ENCODE data around the gene COA3.

The COA3 gene, protein sequence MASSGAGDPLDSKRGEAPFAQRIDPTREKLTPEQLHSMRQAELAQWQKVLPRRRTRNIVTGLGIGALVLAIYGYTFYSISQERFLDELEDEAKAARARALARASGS

DNA sequence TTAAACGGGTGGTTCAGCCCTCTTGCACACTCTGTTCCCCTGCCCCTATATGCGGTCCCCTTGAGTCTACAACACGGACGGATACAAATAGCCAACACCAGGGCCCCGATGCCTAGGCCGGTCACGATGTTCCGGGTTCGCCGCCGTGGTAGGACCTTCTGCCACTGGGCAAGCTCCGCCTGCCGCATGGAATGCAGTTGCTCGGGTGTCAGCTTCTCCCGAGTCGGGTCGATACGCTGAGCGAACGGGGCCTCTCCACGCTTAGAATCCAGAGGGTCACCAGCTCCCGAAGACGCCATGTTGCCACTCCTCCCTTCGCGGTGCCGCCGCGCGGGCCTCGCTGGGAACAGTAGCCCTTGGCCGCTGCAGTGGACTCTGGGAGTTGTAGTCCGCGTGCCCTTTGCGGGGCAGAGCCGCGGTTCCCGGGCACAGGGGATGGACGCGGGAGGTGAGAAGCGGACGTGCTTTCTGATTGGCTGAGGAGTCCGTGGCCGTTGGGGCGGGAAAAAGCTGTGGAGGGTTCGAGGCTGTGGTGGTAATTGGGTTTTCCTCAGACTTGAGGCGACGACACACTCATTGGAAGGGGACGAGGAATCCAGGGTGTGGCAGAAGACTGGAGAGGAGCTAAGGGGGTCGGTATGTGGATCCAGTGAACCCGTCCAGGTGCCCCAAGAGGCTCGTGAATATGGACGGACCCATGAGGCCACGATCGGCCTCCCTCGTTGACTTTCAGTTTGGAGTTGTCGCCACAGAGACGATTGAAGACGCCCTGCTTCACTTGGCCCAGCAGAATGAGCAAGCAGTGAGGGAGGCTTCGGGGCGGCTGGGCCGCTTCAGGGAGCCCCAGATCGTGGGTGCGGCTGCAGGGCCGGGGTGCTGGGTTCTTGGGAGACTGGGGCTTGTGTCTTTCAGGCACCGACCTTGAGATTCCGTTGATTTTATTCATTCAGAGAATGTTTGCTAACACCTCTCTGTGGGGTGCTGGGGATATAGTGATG, at the start of gene COA3, which contains the start of gene CNTD1:
TSS of gene COA3 (minus strand) at position 322 of the 998 bp plus-strand sequence. CDS start at position 299, 23 bp downstream.
TSS of gene CNTD1 (plus strand) at position 479 of the 998 bp plus-strand sequence. CDS start at position 686, 207 bp downstream.
- DNase-seq (ENCODE audit: low read depth in 3 of 3) = peak; percentile 40 to 65 (median 60)

DNA sequence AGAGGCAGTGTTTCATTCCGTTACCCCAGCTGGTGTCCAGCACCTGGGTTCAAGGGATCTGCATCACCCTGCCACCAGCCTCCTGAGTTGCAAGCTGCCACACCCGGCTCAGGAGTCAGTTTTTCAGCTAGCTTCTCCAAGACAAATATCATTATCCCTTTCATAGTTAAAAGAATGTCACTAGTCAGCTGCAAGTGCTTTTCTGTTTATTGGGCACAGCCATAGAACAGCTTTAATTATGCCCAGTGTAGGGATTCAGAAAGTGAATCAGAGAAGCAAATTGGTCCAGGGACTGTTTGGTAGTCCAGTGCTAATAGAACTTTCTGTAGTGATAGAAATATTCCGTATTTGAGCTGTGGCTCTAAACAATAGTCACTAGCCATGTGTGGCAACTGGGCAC, 49.6 kb upstream of the COA3 start:
- no peak for DNase-seq (ENCODE audit: low read depth in 3 of 3)

DNA sequence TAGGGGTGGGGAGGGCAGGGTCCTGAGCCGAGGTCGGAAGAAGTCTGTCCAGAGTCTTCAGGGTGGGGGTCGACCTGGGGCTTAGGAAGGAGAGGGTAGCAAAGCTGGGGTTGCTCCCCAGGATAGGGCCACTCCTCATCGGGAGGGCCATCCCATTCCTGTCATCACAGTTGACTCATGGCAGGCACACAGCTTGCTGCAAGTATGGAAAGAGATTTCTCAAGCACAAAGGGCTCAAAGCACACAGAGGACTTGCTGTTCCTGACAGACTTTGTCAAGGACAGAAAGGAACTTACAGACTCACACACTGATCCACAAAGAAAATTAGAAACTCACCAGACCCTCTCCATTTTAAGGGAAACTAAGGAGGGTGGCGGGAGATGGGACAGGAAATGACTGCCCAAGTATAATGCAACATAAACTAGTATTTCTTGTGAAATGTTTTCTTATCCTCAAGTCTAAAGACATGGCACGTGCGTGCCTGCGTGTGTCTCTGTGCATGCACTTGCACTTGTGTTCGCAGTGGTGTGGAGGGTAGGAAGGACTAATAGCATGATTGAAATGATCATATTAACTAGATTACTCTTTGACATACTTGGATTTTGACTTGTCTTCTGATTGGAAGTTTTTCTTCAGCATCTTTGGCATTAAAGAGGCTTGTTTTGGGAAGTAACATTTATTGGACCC, 48.2 kb upstream of the COA3 start:
- DNase-seq (ENCODE audit: low read depth in 3 of 3) = no peak

DNA sequence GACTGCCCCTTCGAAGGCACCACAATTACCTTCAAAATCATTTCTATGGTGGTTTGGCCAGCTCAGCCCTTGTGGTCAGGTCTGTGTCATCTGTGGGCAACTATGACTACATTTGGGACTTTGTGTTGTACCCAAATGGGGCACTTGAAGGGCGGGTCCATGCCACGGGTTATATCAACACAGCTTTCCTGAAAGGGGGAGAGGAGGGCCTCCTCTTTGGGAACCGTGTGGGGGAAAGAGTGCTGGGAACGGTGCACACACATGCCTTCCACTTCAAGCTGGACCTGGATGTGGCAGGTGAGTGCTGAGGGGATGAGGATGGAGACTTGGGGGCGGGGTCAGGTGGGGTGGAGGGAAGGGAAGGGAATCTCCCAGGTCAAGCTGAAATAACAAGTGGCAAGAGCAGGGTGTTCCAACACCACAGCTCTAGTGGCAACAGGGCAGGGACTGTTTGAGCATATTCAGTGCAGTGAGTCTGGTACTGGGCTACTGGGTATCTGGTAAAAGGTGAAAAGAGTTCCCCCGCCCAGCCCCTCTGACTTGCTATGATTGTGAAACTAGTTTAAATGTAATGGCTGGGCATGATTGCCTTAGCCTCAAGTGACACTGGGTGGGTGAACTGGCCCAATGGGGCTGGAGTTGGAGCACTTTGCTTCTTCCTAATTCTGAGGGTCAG, 47.6 kb upstream of the COA3 start:
- DNase-seq (ENCODE audit: low read depth in 3 of 3) = no peak

DNA sequence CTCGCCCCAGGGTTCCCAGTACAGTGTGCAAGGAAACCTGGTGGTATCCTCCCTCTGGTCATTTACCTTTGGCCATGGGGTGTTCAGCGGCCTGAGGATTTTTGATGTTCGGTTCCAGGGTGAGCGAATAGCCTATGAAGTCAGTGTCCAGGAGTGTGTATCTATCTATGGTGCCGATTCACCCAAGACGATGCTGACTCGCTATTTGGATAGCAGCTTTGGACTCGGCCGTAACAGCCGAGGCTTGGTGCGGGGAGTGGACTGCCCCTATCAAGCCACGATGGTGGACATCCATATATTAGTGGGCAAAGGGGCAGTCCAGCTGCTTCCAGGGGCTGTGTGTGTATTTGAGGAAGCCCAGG, 47.0 kb upstream of the COA3 start:
- DNase-seq (ENCODE audit: low read depth in 3 of 3) = no peak

DNA sequence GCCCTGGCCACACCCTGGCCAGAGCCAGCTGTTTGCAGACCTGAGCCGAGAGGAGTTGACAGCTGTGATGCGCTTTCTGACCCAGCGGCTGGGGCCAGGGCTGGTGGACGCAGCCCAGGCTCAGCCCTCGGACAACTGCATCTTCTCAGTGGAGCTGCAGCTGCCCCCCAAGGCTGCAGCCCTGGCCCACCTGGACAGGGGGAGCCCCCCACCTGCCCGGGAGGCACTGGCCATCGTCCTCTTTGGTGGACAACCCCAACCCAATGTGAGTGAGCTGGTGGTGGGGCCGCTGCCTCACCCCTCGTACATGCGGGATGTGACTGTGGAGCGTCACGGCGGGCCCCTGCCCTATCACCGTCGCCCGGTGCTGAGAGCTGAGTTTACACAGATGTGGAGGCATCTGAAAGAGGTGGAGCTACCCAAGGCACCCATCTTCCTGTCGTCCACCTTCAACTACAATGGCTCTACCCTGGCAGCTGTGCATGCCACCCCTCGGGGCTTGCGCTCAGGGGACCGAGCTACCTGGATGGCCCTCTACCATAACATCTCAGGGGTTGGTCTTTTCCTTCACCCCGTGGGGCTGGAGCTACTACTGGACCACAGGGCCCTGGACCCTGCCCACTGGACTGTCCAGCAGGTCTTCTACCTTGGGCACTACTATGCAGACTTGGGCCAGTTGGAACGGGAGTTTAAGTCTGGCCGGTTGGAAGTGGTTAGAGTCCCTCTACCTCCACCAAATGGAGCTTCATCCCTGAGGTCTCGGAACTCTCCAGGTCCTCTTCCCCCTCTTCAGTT, 46.5 kb upstream of the COA3 start:
- DNase-seq (ENCODE audit: low read depth in 3 of 3) = no peak

DNA sequence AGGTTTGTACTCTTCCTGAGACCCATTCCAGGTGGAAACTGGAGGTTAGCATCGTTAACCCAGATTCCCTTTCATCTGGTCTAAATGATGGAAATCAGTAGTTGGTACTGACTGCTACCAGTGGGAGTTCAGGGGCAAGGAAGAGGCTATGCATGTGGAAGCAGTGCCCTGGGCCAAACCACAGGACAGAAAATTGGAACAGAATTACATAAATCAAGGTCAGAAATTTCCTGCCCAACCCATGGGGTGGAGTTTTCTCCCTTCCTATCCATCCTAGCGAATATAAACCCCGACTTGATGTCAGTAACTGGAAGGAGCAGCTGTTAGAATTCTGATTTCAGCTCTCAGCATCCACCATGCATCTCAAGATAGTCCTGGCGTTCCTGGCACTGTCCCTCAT, 45.8 kb upstream of the COA3 start, which contains the start of gene AOC2:
TSS of gene AOC2 (plus strand) at position 310 of the 400 bp plus-strand sequence. CDS start at position 357, 47 bp downstream.
- DNase-seq (ENCODE audit: low read depth in 3 of 3) = no peak

DNA sequence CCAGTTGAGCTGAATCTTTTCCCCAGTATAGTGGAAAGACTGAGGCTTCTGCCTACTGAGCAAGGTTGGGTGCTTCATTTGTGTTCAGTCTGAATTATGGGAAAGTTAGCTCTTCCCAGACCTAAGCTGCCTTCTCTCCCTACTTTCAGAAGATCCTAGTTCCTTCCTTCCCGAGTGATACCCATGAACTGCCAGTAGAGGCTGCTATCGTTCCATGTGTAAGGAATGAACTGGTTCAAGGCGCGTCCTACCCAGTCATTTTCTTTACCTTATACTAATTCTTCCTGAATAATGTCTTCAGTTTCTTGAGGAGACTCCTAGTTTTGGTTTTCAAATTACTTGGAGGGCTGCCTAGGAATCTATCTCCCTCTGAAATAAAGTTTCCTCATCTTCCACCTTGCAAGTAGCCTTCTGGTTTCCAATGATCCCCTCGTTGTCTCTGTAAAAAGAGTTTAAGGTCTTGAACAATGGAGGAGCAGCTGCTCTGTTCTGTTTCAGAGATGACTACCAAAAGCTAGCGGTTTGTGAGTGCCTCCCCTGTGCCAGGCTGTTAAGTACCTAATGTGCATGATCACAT, 44.9 kb upstream of the COA3 start:
- no peak for DNase-seq (ENCODE audit: low read depth in 3 of 3)

DNA sequence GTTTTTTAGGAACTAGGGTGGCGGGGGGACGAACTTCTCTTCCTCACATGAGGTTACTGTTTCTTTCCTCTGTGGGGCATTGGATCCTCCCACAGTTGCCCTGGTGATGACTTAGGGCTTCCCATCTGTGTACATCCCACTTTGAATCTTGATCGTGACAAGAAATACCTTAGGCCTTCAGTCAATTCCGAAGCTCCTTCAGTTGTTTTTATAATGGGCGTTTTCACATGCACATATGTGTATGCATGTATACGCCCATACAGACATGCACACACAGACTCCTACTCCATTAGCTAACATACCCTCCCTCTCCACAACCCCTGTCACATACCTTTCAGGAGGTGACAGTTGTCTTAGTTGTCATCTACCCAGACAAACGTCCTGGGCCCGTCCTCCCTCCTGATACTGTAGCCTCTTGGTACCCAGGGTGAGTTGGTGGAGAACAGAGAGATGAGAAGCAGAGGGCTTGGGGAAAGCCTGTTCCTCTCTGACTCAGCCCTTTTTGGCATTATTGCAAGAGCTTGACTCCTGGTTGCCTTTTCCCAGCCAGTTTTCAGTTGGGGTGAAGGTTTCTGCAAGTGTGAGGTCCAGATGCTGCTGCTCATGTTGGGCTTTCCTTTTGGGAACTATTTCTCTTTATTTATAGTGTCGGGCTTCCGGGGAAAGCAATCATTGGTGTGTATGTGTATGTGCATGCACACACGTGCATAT, 43.6 kb upstream of the COA3 start:
- DNase-seq (ENCODE audit: low read depth in 3 of 3) = no peak

DNA sequence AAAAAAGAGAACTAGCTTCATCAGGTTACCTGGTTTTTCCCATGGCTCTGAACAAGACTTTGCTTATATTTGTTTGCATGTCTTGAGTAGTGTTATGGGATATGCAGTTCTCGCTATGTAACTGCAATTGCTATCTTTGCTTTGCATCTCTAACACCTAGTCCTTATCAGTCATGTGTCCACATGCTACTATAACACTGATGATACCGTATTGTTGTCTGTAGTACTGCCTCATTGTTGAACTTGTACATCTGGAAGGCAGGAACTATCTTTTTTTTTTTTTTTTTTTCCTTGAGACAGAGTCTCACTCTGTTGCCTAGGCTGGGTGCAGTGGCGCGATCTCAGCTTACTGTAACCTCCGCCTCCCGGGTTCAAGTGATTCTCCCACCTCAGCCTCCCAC, 37.2 kb upstream of the COA3 start:
- DNase-seq (ENCODE audit: low read depth in 3 of 3) = no peak

DNA sequence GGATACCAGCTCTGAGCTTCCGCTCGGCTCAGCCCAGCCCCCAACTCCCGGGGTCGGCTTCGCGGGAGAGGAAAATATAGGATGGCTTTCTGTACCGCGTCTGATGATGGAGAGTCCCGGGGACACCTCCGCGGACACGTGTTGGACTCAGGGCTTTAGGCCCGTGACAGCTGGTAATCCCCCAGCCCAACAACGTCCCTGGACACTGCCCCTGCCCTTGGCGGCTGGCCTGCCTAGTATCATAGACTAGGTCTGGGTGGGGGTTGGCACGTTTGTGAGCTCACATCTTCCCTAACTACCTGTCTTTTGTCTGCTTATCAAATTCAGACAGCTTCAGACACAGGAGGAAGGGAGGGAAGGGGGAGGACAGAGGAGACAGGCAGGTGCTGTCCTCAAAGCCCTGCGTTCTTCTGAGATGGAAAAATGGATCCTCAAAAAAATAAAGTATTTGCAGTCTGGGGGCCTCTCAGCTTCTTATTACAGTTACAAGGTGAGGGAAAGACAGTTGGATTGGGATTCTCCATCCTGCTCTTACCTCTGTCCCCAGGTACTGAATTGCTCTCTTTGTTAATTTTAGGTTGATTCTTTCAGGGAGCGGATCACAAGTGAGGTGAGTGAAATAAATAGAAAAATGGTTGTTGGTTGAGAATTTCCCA, 35.4 kb upstream of the COA3 start:
- no peak for DNase-seq (ENCODE audit: low read depth in 3 of 3)

DNA sequence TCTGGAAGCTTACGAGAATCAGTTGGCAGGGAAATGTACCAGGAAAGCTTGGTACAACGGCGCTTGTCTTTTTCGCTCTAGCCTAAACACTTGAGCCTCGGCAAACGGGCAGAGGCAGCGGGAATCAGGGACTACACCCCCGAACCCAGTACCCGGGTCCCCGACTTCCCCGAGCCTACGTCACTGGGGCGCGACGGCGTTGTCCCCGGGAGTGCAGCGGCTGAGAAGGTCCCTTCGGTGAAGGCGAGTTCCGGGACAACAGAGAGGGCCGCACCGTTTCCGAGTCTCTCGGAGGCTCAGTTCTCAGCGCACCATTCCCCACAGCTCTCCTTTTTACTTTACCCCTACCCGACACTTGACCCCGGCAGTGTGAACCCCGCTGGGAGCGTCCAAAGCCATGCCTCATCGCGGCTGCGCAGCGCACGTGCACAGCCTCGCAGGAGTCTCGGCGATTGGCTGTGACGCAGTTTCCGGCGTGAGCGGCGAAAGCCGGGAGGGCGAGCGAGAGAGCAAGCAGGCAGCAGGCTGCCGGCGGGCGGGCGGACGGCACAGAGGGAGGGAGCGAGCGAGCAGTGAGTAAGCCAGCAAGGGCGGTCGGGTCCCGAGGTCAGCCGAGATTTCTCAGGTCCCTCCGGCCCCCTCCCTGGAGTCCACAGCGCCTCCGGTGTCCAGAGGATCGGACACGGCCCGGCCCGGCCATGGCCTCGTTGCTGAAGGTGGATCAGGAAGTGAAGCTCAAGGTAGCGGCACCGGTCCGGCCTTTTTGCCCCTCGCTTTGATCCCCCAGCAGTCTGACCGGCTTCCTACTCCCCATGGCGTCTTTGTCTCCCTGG, 34.6 kb upstream of the COA3 start, which contains the start of gene PSME3:
TSS of gene PSME3 (plus strand) at position 464 of the 833 bp plus-strand sequence. CDS start at position 699, 235 bp downstream.
- DNase-seq (ENCODE audit: low read depth in 3 of 3) = peak; percentile 77 to 84 (median 82)

DNA sequence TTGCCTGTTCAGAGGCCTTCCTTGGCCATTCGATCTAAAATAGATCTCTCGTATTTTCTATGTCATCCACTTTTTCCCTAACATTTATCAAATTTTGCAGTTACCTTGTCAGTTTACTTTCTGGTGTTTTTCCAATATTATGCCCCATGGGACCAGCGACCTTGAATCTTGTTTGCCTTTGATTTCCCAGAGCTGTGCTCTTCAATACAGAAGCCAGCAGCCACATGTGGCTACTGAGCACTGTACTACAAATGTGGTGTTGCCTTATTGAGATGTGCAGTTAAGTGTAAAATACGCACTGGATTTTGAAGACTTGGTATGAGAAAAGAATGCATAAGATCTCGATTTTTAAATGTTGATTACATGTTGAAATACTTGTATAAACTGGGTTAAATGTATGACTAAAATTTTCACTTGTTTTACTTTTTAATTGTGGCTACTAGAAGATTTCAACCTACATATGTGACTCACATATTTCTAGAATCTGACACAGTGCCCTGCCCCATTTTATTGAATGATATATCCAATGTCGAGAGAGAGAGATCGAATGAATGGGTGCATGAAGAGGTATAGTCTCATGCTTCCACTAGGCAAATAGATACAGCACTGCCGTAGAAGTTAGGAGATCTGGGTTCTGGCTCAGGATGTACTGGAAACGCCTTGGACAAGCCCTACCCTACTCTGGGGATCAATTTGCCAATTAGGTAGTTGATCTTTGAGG, 33.9 kb upstream of the COA3 start:
- no peak for DNase-seq (ENCODE audit: low read depth in 3 of 3)

DNA sequence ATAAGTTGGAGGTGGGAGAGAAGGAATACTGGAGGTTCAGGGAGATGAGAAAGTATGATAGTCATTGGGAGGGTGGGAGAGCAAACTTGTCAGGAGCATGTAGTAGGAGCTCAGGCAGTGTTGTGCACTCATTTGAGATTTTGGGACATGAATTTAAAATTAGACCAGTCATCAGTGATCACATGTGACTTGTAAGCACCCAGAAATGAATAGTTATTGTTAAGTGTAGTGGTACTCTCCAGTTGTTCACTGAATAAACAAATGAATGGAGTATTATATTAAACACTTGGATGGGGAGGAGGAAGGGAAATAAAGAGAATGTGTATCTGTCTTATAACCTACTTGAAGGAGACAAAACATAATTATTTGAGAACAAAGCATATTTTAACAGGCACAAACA, 32.5 kb upstream of the COA3 start:
- no peak for DNase-seq (ENCODE audit: low read depth in 3 of 3)

DNA sequence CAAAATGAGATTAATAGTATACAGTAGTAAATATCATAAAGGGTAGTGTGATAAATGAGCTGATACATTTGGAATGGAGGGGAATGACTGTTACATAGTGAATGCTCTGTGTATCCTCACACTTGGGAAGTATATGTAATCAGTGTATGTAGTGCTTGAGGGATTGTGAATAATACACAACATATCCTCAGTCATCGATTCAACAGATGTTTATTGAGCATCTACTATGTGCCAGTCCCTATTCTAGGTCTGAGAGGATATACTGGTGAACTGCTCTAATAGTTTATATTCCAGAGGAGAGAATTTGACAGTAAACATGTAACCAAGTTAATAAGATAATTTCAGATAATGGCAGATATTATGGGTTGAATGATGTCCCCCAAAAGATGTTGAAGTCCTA, 29.0 kb upstream of the COA3 start:
- DNase-seq (ENCODE audit: low read depth in 3 of 3) = no peak

DNA sequence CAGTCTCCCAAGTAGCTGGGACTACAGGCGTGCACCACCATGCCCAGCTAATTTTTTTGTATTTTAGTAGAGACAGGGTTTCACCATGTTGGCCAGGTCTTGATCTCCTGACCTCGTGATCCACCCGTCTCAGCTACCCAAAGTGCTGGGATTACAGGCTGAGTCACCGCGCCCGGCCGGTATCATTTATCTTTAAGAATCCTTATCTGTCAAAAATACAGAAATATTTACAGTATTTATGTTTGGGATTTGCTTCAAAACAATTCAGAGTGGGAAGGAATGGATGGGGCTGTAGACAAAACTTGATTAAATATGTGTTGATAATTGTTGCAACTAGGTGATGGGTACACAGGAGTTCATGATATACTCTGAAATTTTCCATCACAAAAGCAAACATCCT, 22.7 kb upstream of the COA3 start:
- DNase-seq (ENCODE audit: low read depth in 3 of 3) = no peak

DNA sequence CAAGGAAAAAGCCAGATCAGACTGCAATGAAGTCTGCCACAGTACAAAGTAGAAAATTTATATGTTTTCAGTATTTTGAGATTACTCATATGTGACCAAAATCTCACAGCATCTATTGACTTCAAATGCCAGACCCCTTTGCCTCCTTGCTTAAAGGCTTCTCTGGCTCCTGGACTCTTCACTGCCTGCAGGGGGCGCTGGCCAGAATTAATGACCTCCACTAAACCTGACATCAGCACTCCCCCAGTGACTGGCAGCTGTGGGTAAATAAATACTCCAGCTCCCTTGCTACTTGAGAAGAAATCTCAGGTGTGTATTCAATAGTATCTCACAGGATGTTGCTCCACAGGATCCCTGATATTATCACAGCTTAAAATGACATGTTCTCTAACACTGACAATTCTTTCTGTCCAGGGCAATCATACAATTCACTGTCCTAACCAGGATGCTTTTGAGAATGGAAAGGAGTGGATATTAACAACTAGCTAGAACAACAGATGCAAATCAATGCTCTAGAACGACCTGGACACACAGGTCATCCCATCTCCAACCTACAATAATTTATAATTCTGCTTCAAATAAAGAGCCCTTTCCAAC, 21.5 kb upstream of the COA3 start:
- DNase-seq (ENCODE audit: low read depth in 3 of 3) = peak in 2 of 3 experiments; percentile 29 to 33
